Nephron (organoid): Measurements from ENCODE around the gene PYGM.

ENCODE experiments used
- H3K27ac Mint-ChIP-seq, 3 experiments: 2 replicates each; pipeline ENCODE4 v1.8.0; 2020; ENCODE audit warnings: mixed read lengths in 3 of 3, mild to moderate bottlenecking in 2 of 3, moderate library complexity in 1 of 3
- H3K27me3 Mint-ChIP-seq: 2 replicates; pipeline ENCODE4 v1.8.0; 2021; ENCODE audit warnings: low read depth, mild to moderate bottlenecking, moderate library complexity, mixed read lengths
- H3K36me3 Mint-ChIP-seq: 2 replicates; pipeline ENCODE4 v1.8.0; 2020; ENCODE audit warnings: low read depth, mixed read lengths
- H3K4me1 Mint-ChIP-seq: 2 replicates; pipeline ENCODE4 v1.8.0; 2020; ENCODE audit warnings: mixed read lengths
- H3K4me3 Mint-ChIP-seq, 3 experiments: 2 replicates each; pipeline ENCODE4 v1.8.0; 2020; ENCODE audit warnings: mild to moderate bottlenecking in 3 of 3, mixed read lengths in 3 of 3, moderate library complexity in 2 of 3
- H3K9me3 Mint-ChIP-seq: 2 replicates; pipeline ENCODE4 v1.8.0; 2020; ENCODE audit warnings: mixed read lengths
- TF ChIP-seq, protein P1 (sequence below), 3 experiments: fragments of 200-600 bp; sonication (generic); IDR thresholded peaks; one replicate each; pipeline ENCODE4 v1.5.0; 2021; ENCODE audit warnings: antibody characterized with exemption in 3 of 3; ENCODE audit not compliant: unreplicated experiment in 3 of 3

The PYGM gene

GRCh38 chr11:64759722-64760719 is at the start of gene PYGM:
TSS of gene PYGM (minus strand) at chr11:64759974. CDS start at chr11:64759898, 76 bp downstream.
- Mint-ChIP-seq H3K36me3 (peaks cover 24% of the 10 kb centered on the region), H3K27me3 (no peaks in the 10 kb centered on the region), H3K4me3 (peak within 1 kb of the TSS; percentile 47 to 61 (median 54)), H3K4me1 (peaks cover 57% of the 10 kb centered on the region), H3K27ac (peak within 1 kb of the TSS; percentile 83 to 91 (median 88)), H3K9me3 (no peaks in the 10 kb centered on the region)
- TF ChIP-seq, protein P1, sequence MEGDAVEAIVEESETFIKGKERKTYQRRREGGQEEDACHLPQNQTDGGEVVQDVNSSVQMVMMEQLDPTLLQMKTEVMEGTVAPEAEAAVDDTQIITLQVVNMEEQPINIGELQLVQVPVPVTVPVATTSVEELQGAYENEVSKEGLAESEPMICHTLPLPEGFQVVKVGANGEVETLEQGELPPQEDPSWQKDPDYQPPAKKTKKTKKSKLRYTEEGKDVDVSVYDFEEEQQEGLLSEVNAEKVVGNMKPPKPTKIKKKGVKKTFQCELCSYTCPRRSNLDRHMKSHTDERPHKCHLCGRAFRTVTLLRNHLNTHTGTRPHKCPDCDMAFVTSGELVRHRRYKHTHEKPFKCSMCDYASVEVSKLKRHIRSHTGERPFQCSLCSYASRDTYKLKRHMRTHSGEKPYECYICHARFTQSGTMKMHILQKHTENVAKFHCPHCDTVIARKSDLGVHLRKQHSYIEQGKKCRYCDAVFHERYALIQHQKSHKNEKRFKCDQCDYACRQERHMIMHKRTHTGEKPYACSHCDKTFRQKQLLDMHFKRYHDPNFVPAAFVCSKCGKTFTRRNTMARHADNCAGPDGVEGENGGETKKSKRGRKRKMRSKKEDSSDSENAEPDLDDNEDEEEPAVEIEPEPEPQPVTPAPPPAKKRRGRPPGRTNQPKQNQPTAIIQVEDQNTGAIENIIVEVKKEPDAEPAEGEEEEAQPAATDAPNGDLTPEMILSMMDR (IDR thresholded peaks at IDR 0.05; ENCODE audit: unreplicated experiment in 3 of 3): no peak

GRCh38 chr11:64805481-64805880 is 45.7 kb upstream of the PYGM start:
- Mint-ChIP-seq H3K4me3 (peak overlapping the region; percentile 28 to 51 (median 49)), H3K36me3 (peaks cover 22% of the 10 kb centered on the region), H3K4me1 (peaks cover 22% of the 10 kb centered on the region), H3K9me3 (no peaks in the 10 kb centered on the region), H3K27ac (no peak overlapping the region), H3K27me3 (no peaks in the 10 kb centered on the region)
- TF ChIP-seq, protein P1 (IDR thresholded peaks at IDR 0.05; ENCODE audit: unreplicated experiment in 3 of 3): no peak

DNA sequence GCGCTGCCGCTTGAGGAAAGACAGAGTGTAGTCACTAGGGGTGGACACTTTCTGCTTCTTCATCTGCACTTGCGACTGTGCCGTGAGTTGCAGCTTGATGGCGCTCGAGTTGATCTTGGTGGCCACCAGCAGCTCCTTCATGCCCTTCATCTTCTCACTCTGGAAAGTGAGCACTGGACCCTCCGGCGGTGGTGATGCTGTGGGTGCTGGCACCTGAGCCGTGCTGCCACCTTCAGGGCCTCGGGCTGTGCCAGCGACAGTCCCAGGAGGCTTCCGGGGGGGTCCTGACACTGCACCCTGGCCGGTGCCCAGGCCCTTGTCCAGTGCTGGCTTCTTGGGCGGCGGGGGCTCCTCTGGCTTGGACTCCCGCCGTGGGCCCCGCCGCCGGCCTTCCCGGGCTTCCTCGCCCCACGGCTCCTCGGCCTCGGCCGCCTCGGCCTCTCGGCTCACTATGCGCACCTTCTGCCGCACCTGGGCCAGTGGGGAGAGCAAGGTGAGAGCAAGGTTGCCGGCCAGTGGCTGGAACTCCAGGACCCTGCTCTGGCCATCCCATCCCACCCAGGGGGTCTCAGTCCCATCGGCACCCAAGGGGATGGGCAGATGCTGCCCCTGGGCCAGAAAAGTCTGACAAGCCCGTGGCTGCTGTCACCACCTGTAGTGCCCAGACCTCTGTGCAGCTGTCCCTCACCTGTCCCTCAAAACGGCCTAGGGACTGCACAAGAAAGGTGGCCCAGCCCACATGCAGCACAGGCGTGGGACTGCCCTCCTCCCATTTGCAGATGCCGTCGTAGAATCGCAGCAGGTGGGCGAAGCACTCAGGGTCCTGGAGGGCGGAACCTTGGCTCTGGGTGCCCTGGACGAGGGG is 44.8 kb upstream of the PYGM start:
- Mint-ChIP-seq H3K27ac (no peak overlapping the region), H3K4me3 (peak overlapping the region; percentile 79 to 86 (median 84))

DNA sequence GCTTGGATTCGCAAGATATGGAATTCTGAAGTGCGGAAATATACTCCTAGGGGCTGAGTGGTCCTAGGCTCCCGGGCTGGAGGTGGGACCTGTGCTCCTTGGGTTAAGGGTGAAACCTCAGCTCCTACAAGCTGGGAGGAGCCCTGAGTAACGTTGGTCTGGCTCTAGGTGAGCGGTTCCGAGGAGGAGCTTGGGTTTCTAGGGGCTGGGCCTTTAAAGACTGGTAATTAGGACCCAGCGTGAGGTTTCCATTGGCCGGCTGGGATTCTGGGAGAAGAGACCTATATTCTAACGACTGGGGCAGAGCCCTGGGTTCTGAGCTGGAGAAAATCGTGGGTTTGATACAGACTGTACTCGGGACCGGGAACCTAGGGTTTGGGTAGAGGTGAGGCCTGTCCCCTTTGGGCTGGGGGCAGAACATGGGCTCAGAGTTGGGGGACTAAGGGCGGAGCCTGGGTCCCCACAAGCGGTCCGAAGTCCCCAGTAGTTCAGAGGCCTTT is 44.1 kb upstream of the PYGM start:
- Mint-ChIP-seq H3K27ac (peak overlapping the region; percentile 70 to 87 (median 79)), H3K4me3 (peak overlapping the region; percentile 79 to 86 (median 84)), H3K9me3 (no peaks in the 10 kb centered on the region), H3K36me3 (peaks cover 23% of the 10 kb centered on the region), H3K27me3 (no peaks in the 10 kb centered on the region), H3K4me1 (peaks cover 18% of the 10 kb centered on the region)
- TF ChIP-seq, protein P1 (IDR thresholded peaks at IDR 0.05; ENCODE audit: unreplicated experiment in 3 of 3): no peak

More for the DNA sequence above, 44.8 kb upstream of the PYGM start:
- Mint-ChIP-seq H3K4me1 (peaks cover 21% of the 10 kb centered on the region), H3K36me3 (peaks cover 22% of the 10 kb centered on the region), H3K9me3 (no peaks in the 10 kb centered on the region), H3K27me3 (no peaks in the 10 kb centered on the region)
- TF ChIP-seq, protein P1 (IDR thresholded peaks at IDR 0.05; ENCODE audit: unreplicated experiment in 3 of 3): no peak

GRCh38 chr11:64803158-64803845 is 43.5 kb upstream of the PYGM start, which contains the start of gene MAP4K2:
TSS of gene MAP4K2 (minus strand) at chr11:64803214. CDS start at chr11:64803149, 65 bp downstream.
- H3K27ac Mint-ChIP-seq: peak within 1 kb of the TSS; percentile 70 to 87 (median 79)
- no peaks in the 10 kb centered on the region for H3K9me3 Mint-ChIP-seq
- no peaks in the 10 kb centered on the region for H3K27me3 Mint-ChIP-seq
- H3K4me3 Mint-ChIP-seq: peak within 1 kb of the TSS; percentile 79 to 86 (median 84)
- peaks cover 26% of the 10 kb centered on the region for H3K36me3 Mint-ChIP-seq
- peaks cover 17% of the 10 kb centered on the region for H3K4me1 Mint-ChIP-seq
- TF ChIP-seq, protein P1 (IDR thresholded peaks at IDR 0.05; ENCODE audit: unreplicated experiment in 3 of 3): peak in 2 of 3 experiments; percentile 14 to 31
